ENCODE measurements around the gene CLIP1.

- TF ChIP-seq CTCF (IDR thresholded peaks at IDR 0.05; ENCODE audit: insufficient read depth, low read length), result no peak
- TF ChIP-seq, protein P1, sequence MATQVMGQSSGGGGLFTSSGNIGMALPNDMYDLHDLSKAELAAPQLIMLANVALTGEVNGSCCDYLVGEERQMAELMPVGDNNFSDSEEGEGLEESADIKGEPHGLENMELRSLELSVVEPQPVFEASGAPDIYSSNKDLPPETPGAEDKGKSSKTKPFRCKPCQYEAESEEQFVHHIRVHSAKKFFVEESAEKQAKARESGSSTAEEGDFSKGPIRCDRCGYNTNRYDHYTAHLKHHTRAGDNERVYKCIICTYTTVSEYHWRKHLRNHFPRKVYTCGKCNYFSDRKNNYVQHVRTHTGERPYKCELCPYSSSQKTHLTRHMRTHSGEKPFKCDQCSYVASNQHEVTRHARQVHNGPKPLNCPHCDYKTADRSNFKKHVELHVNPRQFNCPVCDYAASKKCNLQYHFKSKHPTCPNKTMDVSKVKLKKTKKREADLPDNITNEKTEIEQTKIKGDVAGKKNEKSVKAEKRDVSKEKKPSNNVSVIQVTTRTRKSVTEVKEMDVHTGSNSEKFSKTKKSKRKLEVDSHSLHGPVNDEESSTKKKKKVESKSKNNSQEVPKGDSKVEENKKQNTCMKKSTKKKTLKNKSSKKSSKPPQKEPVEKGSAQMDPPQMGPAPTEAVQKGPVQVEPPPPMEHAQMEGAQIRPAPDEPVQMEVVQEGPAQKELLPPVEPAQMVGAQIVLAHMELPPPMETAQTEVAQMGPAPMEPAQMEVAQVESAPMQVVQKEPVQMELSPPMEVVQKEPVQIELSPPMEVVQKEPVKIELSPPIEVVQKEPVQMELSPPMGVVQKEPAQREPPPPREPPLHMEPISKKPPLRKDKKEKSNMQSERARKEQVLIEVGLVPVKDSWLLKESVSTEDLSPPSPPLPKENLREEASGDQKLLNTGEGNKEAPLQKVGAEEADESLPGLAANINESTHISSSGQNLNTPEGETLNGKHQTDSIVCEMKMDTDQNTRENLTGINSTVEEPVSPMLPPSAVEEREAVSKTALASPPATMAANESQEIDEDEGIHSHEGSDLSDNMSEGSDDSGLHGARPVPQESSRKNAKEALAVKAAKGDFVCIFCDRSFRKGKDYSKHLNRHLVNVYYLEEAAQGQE (IDR thresholded peaks at IDR 0.05; ENCODE audit: insufficient replicate concordance, low read depth), result no peak
- TF ChIP-seq POLR2AphosphoS5 (IDR thresholded peaks at IDR 0.05; ENCODE audit: low read depth), result no peak
- no peak for TF ChIP-seq SPI1 (IDR thresholded peaks at IDR 0.05; ENCODE audit: borderline replicate concordance, low read depth)
Measured at GRCh38 chr12:122354958-122355641, 67.4 kb downstream of the CLIP1 start.
